Measurements from ENCODE around the gene TBKBP1. TPM values are rescaled to one million over a fixed set of nuclear protein-coding genes. Genes with fewer than 3 reads are reported as not detected.

The TBKBP1 gene
- total and polyA plus RNA-seq, 9 of the 15 experiments (the other 6 are each of a cell fraction or from before 2014, with no cell fraction given) = 0.03 to 15.6 (median 6.8) TPM

DNA sequence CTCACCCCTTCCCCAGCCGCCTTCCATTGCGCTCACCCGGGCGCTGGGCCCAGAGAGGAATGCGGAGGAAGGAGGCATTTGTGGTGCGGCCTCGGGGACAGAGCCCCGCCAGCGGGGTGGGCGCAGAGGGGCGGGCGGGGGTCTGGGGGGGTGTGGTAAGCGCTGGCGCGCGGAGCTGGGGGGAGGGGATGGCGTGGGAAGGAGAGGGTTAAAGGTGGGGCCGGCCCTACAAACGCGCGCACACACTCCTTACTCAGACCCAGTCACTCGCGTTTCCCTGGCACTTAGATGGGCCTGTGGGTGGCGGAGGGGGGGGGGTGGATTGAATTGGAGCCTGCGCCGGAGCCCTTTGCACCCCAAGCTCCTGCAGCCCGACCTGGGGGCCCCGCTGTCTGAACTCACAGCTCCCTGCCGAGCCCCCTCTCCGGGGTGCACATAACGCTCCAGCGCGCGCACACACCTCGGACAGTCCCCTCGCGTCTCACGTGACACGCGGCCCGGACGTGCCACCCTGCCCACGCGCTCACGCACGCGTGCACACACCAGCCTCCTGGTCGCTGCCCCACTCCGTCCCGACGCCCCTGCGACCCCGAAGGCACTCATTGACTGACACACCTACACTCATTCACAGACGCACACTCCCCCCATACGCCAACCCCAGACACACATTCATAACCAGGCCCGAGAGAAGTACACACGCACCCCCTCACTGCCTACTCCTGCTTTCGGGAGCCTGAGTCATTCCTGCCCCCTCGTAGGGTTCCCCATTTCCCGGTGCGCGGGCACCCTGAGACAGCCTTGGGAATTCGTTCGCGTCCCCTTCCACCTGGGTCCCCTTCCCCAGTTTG is 844 bp downstream of the TBKBP1 start (continued):
- TF ChIP-seq, protein P1, sequence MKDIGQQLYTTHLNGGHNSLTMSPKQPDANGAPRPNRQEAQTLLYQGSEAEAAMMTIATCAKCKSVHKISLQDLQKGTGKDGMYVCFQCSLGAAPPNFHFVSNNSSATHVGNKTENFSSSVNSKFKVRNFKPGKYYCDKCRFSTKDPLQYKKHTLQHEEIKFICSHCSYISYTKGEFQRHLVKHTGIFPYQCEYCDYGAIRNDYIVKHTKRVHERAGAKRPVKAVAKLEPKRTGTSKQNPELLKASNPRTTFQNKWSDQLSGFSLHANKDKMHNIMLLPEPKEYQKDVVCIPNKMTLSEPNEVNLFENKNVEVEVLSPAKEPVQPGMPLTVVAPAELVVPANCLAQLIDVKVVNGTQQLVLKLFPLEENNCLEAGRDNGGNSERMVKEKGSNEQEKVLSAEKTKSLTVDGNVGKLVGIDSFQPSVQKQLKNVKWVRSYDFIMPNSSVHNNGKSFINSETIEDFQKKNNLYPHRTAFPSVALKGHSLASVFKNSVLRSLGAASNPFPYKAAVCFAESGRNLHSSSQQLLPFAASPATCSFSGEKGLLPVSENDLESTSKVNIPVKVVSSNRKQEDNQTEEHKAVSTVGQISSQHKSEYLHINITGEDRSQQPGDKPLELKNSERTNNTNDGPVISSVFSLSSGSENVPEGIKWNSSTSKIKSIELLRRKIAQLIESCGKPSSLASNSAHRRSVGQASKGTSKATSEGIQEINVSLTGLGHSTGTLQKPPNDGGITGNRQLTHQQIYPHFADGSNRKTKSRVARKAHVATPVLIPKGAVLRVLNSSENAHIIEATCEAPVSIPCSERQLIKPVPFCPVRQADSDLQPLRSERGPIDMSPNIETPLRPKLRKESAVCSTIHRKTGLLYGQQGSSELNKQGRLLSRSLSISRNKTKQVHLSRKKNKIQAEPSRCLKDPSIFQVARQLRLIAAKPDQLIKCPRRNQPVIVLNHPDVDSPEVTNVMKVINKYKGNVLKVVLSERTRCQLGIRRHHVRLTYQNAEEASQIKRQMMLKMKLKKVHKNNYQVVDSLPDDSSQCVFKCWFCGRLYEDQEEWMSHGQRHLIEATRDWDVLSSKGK (CRISPR knock-in tag; IDR thresholded peaks at IDR 0.05) = no peak
- no peak for TF ChIP-seq ZNF140 (CRISPR knock-in tag; IDR thresholded peaks at IDR 0.05)

DNA sequence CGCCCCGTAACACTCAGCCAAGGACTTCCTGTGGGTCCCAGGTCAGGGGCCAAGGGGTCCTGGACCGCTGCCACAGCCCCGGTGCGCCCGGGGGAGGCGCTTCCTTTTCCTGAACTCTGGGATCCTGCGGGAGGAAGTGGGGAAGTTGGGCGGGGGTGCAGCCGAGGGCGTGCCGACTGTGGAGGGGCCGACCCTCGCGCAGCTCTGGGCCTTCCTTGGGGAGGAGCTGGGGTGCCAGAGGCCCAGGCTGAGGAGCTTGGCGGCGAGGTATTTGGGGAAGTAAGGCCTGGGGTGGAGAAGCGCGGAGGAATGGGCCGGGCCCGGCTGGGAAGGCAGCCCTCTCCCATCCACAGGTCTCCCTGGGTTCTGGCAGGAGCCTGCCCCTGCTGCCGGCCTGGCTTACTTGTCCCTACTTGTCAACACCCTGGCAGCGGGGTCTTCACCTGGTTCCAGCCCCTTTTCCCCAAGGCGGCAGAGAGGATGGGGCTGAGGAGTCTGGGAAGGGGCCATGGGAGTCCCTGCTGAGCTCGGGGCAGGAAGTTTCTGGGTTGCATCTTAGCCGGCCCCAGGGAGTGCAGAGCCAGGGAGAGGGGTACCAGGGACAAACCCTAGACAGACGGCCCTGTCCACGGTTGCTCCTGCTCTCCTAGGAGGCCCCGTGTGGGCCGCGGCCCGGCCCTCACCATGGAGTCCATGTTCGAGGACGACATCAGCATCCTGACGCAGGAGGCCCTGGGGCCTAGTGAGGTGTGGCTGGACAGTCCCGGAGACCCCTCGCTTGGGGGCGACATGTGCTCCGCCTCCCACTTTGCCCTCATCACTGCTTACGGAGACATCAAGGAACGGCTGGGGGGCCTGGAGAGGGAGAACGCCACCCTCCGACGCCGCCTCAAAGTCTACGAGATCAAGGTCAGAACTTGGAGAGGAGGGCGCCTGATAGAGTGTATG is 1.7 kb downstream of the TBKBP1 start:
- WGBS (ENCODE audit: insufficient coverage, low coverage, missing lambda C conversion rate) = 59% methylated on average over 39 of the region's 47 CpGs
- CTCF ChIA-PET (ENCODE audit: low intra/inter-chr PET ratio) = no interaction called here
- TF ChIP-seq ETV6 (IDR thresholded peaks at IDR 0.05; ENCODE audit: borderline replicate concordance in 1 of 2, low read depth in 2 of 2, low read length in 1 of 2) (peak in 1 of 2 experiments; percentile 60; a peak in 1 of 4 replicates), ETV6 (CRISPR knock-in tag; IDR thresholded peaks at IDR 0.05; ENCODE audit: borderline replicate concordance) (no peak), CXXC5 (CRISPR knock-in tag; IDR thresholded peaks at IDR 0.05) (0 out of 2 replicates have a peak, but pooled peaks have one; percentile 1), XRCC5 (IDR thresholded peaks at IDR 0.05; ENCODE audit: low read depth, low read length) (no peak), POLR2A (conservative IDR thresholded peaks at IDR 0.05) (no peak), ZNF586 (CRISPR knock-in tag; conservative IDR thresholded peaks at IDR 0.05) (no peak), ETS2 (tag; IDR thresholded peaks at IDR 0.05; ENCODE audit: borderline replicate concordance, poor library complexity, severe bottlenecking) (no peak), DIDO1 (tag; IDR thresholded peaks at IDR 0.05; ENCODE audit: low read depth) (no peak), ELF4 (CRISPR knock-in tag; IDR thresholded peaks at IDR 0.05) (no peak), NR0B1 (IDR thresholded peaks at IDR 0.05; ENCODE audit: partially characterized antibody) (no peak)

More for the DNA sequence above, 1.7 kb downstream of the TBKBP1 start:
- 0 out of 3 replicates have a peak, but pooled peaks have one; percentile 6 for ATAC-seq
- no peaks in the 10 kb centered on the region for H3K9me3 ChIP-seq (replicated peaks; ENCODE audit: control insufficient read depth, insufficient read depth, low read depth, low read length)
- intact Hi-C loops (cut with micrococcal nuclease) = loop anchor here (5.0 kb wide), 1 partner anchor 107 kb away; no protein-coding TSS in a partner anchor
- peak overlapping the region; percentile 59 for H3K4me2 ChIP-seq (ENCODE audit: insufficient read depth, low read length)
- in situ Hi-C loops (cut with MboI) = no loop called here
- BruUV-seq (replicated peaks) = no TSS peak
- no peaks in the 10 kb centered on the region for H4K20me1 ChIP-seq (replicated peaks; ENCODE audit: control insufficient read depth, insufficient read depth, low read length)
- peaks cover 5% of the 10 kb centered on the region; the same call in 2 of the 3 replicates for H3K79me2 ChIP-seq (ENCODE audit: control insufficient read depth, insufficient read depth, low read length)
- POLR2A ChIA-PET = interaction anchor here (0.6 to 1.0 kb wide), 3 partner anchors 12 to 45 kb away, joined by 3 read pairs; no protein-coding TSS in a partner anchor
- H3K27ac ChIP-seq (ENCODE audit: extremely low read depth, low read depth, low read length) = peak overlapping the region; percentile 53; the same call in 2 of the 3 replicates
- no peak for FAIRE-seq
- H3K4me3 ChIP-seq = peak overlapping the region; percentile 77
- peaks cover 9% of the 10 kb centered on the region; the same call in 1 of the 3 replicates for H3K36me3 ChIP-seq (ENCODE audit: control insufficient read depth, insufficient read depth, low read length)
- no peaks in the 10 kb centered on the region for H3K9me1 ChIP-seq (ENCODE audit: control insufficient read depth, insufficient read depth, low read length)
- peak; percentile 40 to 74 (median 58) for DNase-seq (ENCODE audit: extremely low read depth in 1 of 4, low spot score in 3 of 4)
- H3K4me1 ChIP-seq (replicated peaks in 1 of 2; ENCODE audit: control insufficient read depth in 2 of 2, insufficient read depth in 2 of 2, low read length in 2 of 2) = peaks cover 12 to 45% of the 10 kb centered on the region in 2 experiments; a peak in 4 of 5 replicates
- no peaks in the 10 kb centered on the region for H3K27me3 ChIP-seq (ENCODE audit: control insufficient read depth in 2 of 2, insufficient read depth in 2 of 2, low read length in 2 of 2)
- peak overlapping the region; percentile 77 for H2AFZ ChIP-seq (ENCODE audit: low read depth, low read length)
- H3K9ac ChIP-seq (ENCODE audit: insufficient read depth in 1 of 2, low read depth in 2 of 2, low read length in 2 of 2) = peak overlapping the region; percentile 54 to 89
